ENCODE data around the gene KCNG1.
"Not testable (repeated sequence)": the region's sequence is repeated elsewhere in the genome, so short reads cannot be mapped to it uniquely, and the experiment has no call there.

The KCNG1 gene

GRCh38 chr20:50987493-50988210, 35.3 kb downstream of the KCNG1 start:
- DNase-seq (ENCODE audit: low read depth) = peak; percentile 80

DNA sequence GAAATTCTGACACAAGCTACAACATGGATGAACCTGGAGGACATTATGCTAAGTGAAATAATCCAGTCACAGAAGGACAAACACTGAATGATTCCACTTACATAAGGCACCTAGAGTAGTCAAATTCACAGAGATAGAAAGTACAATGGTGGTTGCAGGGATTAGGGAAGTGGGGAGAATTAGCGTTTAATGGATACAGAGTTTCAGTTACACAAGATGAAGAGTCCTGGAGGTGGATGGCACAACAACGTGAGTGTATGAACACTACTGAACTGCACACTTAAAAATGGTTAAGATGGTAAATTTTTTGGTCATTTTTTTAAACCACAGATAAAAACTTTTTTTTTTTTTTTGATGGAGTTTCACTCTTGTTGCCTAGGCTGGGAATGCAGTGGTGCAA, 39.6 kb downstream of the KCNG1 start:
- DNase-seq (ENCODE audit: low read depth) = no peak

DNA sequence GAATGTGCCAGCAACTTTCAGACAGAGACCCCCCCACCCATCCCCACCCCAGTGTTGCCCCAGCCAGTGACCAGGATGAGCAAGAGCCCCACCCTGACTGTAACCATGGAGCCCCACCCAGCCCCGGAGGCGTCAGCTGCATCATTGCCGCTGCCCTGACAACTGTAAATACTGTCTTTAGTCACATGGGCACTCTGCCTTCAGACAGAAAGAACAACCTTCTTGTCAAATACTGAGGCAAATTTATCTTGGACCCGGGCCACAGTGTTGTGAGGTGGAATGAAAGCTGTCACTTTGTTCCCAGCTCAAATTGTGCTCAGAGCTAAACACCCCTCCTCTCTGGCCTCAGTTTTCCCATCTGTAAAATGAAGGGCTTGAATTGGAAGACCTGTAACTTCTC, 40.5 kb downstream of the KCNG1 start:
- DNase-seq (ENCODE audit: low read depth) = no peak

DNA sequence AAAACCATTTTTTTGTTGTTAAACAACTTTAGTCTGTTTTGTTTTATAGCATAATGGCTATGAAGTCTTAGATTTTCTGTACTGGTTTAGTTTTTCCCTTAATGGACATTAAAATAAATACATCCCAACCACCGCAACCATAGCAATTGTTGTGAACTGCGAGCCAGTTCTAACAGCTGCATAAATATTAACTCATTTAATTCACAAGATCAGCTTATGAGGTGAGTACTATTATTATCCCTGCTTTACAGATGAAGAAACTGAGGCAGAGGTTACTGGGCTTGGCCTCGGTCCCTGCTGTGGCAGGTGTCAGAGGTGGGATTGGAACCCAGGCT, 41.2 kb downstream of the KCNG1 start:
- no peak for DNase-seq (ENCODE audit: low read depth)

- DNase-seq (ENCODE audit: low read depth) = no peak
Observed at GRCh38 chr20:50980851-50981713, 41.8 kb downstream of the KCNG1 start.

DNA sequence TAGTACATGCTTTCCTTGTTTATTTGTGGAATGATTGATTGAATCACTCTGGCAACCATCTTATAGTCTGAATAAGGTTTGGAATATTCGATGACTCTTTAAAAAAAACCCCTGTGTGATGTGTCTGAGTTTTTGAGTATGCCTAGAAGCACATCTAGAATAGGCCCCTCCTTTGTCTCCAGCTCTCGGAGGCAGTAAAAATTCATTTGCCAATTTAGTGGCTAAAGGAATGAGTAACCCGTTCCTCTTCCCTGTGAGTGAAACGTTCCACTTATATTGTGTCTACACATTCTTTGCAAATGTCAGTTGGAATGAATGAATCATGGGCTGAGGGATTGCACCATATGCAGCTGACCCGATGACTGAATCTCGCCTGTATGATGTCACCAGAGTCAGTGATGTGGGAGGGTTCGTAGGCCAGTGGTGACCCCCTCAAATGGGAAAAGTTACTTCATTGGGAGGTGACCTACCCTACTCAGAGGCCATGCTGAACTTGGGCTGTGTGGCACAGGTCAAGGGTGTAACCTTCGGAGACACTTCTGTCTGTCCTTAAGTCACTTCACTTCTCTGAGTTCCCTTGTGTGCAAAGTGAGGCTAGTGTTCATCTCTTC, 42.7 kb downstream of the KCNG1 start:
- peak; percentile 99 for DNase-seq (ENCODE audit: low read depth)

GRCh38 chr20:50978533-50978932, 44.4 kb downstream of the KCNG1 start:
- DNase-seq (ENCODE audit: low read depth) = not testable (repeated sequence)

DNA sequence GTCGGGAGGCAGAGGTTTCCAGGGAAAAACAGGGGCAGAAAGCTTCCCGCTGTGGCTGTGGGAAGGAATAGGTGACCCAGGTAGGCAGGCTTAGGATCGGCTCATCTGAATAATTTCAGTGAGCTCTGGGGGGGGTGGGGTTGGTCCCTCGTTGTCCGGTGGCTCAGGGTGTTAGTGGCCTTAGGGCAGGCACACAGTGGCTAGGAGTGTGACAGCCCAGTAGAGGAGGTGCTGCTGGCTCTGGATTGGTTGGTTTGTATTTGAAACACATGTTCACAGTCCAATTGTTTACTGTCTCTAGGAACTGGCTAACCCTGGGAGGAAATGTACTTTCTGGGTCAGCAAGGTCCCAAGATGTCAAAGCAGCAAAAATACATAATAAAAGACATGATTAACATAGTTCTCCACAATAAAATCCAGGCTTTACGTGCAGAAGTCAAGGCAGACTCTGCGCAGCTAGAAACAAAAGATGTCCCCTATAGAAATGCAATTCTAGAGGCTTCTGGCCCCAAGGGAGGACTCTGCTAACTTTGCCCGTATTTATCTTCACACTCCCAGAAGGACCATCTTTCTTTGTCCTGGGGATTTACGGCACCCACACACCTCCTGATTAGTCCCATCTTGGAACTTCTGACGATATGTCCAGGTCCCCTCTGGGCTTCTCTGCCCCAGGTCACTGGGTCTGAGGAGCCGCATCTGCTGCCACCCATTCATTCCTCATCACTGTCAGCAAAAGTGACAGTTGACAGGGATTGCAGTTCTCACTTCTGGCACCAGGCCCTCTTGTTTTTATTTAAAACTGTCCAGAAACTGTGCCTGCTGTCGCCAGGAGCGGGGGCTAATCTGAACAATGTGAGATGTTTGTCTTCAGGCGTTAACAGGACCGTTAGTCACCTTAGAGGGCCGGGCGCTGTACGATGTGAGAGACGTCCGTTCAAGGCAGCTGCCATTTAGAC, 45.6 kb downstream of the KCNG1 start:
- DNase-seq (ENCODE audit: low read depth) = no peak

DNA sequence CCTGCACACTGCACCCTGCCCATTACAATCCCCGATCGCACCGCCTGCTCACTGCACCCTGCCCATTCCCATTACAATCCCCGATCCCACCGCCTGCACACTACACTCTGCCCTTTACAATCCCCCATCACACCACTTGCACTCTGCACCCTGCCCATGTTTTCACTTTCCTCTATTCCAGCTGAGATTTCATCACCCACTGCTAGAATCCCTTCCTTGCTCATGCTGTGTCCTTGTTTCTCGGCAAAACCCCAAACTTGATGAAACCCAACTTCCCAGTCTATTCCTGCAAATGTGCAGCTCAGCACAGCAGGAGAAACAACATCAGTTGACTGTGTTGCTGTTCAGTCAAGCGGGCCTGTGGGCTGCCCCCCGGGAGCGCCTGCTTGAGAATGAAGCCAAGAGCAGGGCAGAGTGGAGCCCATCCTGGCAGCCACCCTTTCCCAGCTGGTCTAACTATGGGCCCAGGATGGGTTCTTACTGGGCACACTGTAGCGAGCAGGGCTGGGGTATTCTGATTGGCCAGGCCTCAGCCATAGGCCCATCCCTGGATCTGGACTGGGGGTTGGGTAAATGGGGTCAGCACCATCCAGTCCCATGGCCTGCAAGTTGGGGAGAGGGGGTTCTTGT, 47.1 kb downstream of the KCNG1 start:
- DNase-seq (ENCODE audit: low read depth) = no peak

DNA sequence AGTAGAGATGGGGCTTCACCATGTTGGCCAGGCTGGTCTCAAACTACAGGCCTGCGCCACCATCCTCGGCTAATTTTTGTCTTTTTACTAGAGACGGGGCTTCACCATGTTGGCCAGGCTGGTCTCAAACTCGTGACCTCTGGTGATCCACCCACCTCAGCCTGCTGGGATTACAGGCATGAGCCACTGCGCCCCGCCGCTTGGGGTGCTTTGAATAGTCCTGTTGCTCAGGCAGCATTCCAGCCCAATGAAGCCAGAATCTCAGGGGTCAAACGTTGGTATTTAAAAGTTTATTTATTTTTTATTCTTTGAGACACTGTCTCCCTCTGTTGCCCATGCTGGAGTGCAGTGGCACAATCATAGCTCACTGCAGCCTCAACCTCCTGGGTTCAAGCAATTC, 53.0 kb downstream of the KCNG1 start:
- DNase-seq (ENCODE audit: low read depth) = no peak

- no peak for DNase-seq (ENCODE audit: low read depth)
Observed at GRCh38 chr20:50969435-50969834, 53.5 kb downstream of the KCNG1 start.

GRCh38 chr20:50968289-50968688, 54.6 kb downstream of the KCNG1 start:
- no peak for DNase-seq (ENCODE audit: low read depth)

DNA sequence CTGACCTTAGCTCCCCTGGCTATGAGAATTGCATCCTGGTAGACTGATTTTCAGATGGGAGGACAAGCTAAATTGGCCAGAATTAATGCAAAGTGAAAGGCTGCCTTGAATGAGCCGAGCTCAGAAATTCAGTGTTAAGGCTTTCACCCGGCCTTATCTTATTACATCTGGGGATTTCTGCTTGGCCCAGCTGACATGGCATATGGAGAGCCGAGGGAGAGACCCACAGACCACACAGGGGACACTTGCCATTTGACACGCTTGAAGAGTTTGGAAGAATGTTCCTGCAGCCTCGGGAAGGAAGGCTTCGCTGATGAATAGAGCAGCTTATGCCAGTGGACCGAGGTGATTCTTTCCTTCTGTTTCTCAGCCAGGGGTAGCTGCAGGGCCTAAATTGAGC, 55.3 kb downstream of the KCNG1 start:
- no peak for DNase-seq (ENCODE audit: low read depth)

- no peak for DNase-seq (ENCODE audit: low read depth)
Observed at GRCh38 chr20:50959543-50960126, 63.3 kb downstream of the KCNG1 start.

DNA sequence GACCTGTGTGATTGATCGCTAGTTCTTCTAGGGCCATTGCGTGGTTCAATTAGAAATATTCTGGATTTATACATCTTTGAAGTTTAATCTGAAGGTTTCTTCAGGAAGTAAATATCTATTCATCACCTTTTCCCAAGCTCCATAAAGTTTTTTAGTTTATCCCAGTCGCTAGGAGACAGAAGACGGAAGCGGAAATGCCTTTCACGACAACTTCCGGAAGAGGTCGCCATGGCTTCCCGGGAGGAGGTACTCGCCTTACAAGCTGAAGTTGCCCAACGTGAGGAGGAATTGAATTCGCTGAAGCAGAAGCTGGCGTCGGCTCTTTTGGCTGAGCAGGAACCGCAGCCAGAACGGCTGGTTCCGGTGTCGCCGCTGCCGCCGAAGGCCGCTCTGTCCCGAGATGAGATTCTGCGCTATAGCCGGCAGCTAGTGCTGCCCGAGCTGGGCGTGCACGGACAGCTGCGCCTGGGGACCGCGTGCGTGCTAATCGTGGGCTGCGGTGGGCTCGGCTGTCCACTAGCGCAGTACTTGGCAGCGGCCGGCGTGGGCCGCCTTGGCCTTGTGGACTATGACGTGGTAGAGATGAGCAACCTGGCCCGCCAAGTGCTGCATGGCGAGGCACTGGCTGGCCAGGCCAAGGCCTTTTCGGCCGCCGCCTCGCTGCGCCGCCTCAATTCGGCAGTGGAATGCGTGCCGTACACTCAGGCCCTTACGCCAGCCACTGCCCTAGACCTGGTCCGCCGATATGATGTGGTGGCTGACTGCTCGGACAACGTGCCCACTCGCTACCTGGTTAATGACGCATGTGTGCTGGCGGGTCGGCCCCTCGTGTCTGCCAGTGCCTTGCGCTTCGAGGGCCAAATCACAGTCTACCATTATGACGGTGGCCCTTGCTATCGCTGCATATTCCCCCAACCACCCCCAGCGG, 64.0 kb downstream of the KCNG1 start, which contains the start of gene MOCS3:
Gene MOCS3, plus strand, starts transcription at position 204 of the 928 bp plus-strand sequence. Its CDS starts 25 bp downstream, at position 229.
- peak; percentile 72 for DNase-seq (ENCODE audit: low read depth)

DNA sequence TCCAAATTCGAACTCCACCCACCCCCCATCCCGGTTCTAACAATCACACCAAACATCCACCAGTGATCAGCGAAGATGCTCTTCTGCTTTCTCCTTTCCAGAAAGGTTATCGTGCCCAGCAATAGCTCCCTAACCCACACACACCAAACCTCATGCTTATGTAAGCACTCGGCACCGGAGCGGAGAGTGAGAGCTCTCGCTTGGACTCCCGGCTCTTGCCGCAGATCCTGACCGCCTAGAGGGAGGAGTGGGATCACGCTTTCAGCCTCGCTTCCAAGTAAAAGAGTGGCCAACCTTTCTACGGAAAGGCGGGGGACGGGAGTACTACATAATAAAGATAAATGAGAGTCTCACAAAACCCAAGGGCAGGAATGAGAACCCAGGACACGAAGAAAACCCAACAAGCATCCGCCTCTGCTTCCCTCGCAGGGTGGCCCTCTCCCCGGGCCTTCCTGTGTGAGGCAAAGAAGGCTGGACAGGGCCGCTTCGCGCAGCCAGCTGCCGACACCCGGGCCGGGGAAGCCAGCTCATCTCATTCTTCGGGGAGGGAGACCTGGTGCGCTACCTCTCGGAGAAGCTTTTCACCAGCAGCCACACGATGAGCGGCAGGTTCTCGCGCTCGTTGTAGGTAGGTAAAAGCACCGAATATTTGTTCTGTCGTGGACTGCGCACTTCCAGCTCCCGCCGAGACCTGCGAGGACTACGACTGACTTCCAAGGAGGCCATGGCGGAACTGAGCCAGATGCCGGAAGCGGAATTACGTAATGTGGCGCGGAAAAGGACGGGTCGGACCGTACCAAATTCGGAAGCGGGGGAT, 64.9 kb downstream of the KCNG1 start, which contains the start of gene DPM1:
Gene DPM1, minus strand, starts transcription at position 735 of the 817 bp plus-strand sequence. Its CDS starts 9 bp downstream, at position 726.
- no peak for DNase-seq (ENCODE audit: low read depth)

GRCh38 chr20:50957276-50957675, 65.6 kb downstream of the KCNG1 start:
- no peak for DNase-seq (ENCODE audit: low read depth)

- DNase-seq (ENCODE audit: low read depth) = no peak
Observed at GRCh38 chr20:50953821-50954220, 69.1 kb downstream of the KCNG1 start.

Data from non-pigmented ciliary epithelial cell (primary cell).